CD4-positive, alpha-beta T cell treated with Interleukin-15 for 4 hours (primary cell): ENCODE data around the gene CRYAA.
"Not testable (repeated sequence)": the region's sequence is repeated elsewhere in the genome, so short reads cannot be mapped to it uniquely, and the experiment has no call there.

Experiments
- DNase-seq: peaks from one replicate; pipeline ENCODE4 v3.0.0-alpha.2; 2020; ENCODE audit warnings: low spot score

CRYAA gene

GRCh38 chr21:43177043-43177906, 8.5 kb downstream of the CRYAA start:
- DNase-seq = not testable (repeated sequence)

GRCh38 chr21:43178175-43178826, 9.5 kb downstream of the CRYAA start:
- not testable (repeated sequence) for DNase-seq

- DNase-seq = not testable (repeated sequence)
These were observed 12.2 kb downstream of the CRYAA start for GRCh38 chr21:43181033-43181432.

- not testable (repeated sequence) for DNase-seq
These were observed 18.5 kb downstream of the CRYAA start for GRCh38 chr21:43187268-43187667.

GRCh38 chr21:43187715-43188114, 18.9 kb downstream of the CRYAA start:
- no peak for DNase-seq

GRCh38 chr21:43188181-43188580, 19.4 kb downstream of the CRYAA start:
- DNase-seq = no peak

- DNase-seq = no peak
These were observed 19.9 kb downstream of the CRYAA start for GRCh38 chr21:43188592-43189210.

- no peak for DNase-seq
These were observed 21.1 kb downstream of the CRYAA start for GRCh38 chr21:43189936-43190335.

- no peak for DNase-seq
These were observed 21.7 kb downstream of the CRYAA start for GRCh38 chr21:43190544-43190943.

GRCh38 chr21:43190951-43191350, 22.1 kb downstream of the CRYAA start:
- DNase-seq = no peak

- DNase-seq = no peak
These were observed 22.7 kb downstream of the CRYAA start for GRCh38 chr21:43191521-43191920.

GRCh38 chr21:43191971-43192370, 23.2 kb downstream of the CRYAA start:
- no peak for DNase-seq

GRCh38 chr21:43192501-43193081, 23.8 kb downstream of the CRYAA start:
- DNase-seq = no peak

GRCh38 chr21:43193088-43193650, 24.4 kb downstream of the CRYAA start:
- no peak for DNase-seq

GRCh38 chr21:43193651-43194302, 25.0 kb downstream of the CRYAA start:
- DNase-seq = no peak

GRCh38 chr21:43194303-43195120, 25.7 kb downstream of the CRYAA start:
- DNase-seq = no peak

- no peak for DNase-seq
These were observed 26.6 kb downstream of the CRYAA start for GRCh38 chr21:43195121-43196021.

- DNase-seq = no peak
These were observed 28.0 kb downstream of the CRYAA start for GRCh38 chr21:43196826-43197225.

GRCh38 chr21:43198376-43198775, 29.6 kb downstream of the CRYAA start:
- DNase-seq = no peak

- no peak for DNase-seq
These were observed 32.7 kb downstream of the CRYAA start for GRCh38 chr21:43201491-43201890.
